Measurements from ENCODE around the gene UNCX.

- TF ChIP-seq, protein P1, sequence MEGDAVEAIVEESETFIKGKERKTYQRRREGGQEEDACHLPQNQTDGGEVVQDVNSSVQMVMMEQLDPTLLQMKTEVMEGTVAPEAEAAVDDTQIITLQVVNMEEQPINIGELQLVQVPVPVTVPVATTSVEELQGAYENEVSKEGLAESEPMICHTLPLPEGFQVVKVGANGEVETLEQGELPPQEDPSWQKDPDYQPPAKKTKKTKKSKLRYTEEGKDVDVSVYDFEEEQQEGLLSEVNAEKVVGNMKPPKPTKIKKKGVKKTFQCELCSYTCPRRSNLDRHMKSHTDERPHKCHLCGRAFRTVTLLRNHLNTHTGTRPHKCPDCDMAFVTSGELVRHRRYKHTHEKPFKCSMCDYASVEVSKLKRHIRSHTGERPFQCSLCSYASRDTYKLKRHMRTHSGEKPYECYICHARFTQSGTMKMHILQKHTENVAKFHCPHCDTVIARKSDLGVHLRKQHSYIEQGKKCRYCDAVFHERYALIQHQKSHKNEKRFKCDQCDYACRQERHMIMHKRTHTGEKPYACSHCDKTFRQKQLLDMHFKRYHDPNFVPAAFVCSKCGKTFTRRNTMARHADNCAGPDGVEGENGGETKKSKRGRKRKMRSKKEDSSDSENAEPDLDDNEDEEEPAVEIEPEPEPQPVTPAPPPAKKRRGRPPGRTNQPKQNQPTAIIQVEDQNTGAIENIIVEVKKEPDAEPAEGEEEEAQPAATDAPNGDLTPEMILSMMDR (IDR thresholded peaks at IDR 0.05) = no peak
- TF ChIP-seq POLR2A (IDR thresholded peaks at IDR 0.05) = no peak
Observed at GRCh38 chr7:1274121-1274875, 41.6 kb downstream of the UNCX start.
